GM21619 (cell line): ENCODE measurements around the gene CNTN4.

Experiments used
- ATAC-seq: cut with Tn5 transposase; IDR thresholded peaks from one replicate; pipeline ENCODE4 v1.9.1; 2021; ENCODE audit not compliant: unreplicated experiment

Gene CNTN4

GRCh38 chr3:2849092-2849491, 750.4 kb downstream of the CNTN4 start:
- no peak for ATAC-seq

- ATAC-seq = no peak
Measured at GRCh38 chr3:2850701-2851100, 752.0 kb downstream of the CNTN4 start.

GRCh38 chr3:2851361-2851760, 752.7 kb downstream of the CNTN4 start:
- ATAC-seq = no peak

- no peak for ATAC-seq
Measured at GRCh38 chr3:2851835-2852234, 753.2 kb downstream of the CNTN4 start.

GRCh38 chr3:2853651-2854050, 755.0 kb downstream of the CNTN4 start:
- no peak for ATAC-seq

- no peak for ATAC-seq
Measured at GRCh38 chr3:2856138-2857133, 757.8 kb downstream of the CNTN4 start.

GRCh38 chr3:2860626-2861025, 762.0 kb downstream of the CNTN4 start:
- ATAC-seq = no peak

- no peak for ATAC-seq
Measured at GRCh38 chr3:2861120-2861519, 762.5 kb downstream of the CNTN4 start.

GRCh38 chr3:2861920-2862319, 763.3 kb downstream of the CNTN4 start:
- ATAC-seq = no peak

- no peak for ATAC-seq
Measured at GRCh38 chr3:2862366-2862765, 763.7 kb downstream of the CNTN4 start.

- no peak for ATAC-seq
Measured at GRCh38 chr3:2863127-2863526, 764.5 kb downstream of the CNTN4 start.

- no peak for ATAC-seq
Measured at GRCh38 chr3:2869905-2870304, 771.2 kb downstream of the CNTN4 start.

GRCh38 chr3:2870724-2871333, 772.2 kb downstream of the CNTN4 start:
- no peak for ATAC-seq

GRCh38 chr3:2872884-2873283, 774.2 kb downstream of the CNTN4 start:
- no peak for ATAC-seq

- no peak for ATAC-seq
Measured at GRCh38 chr3:2873986-2874385, 775.3 kb downstream of the CNTN4 start.

GRCh38 chr3:2875699-2876098, 777.0 kb downstream of the CNTN4 start:
- no peak for ATAC-seq

- no peak for ATAC-seq
Measured at GRCh38 chr3:2876362-2876761, 777.7 kb downstream of the CNTN4 start.

- ATAC-seq = no peak
Measured at GRCh38 chr3:2879023-2879422, 780.4 kb downstream of the CNTN4 start.

- no peak for ATAC-seq
Measured at GRCh38 chr3:2879587-2879986, 780.9 kb downstream of the CNTN4 start.

GRCh38 chr3:2880218-2880756, 781.6 kb downstream of the CNTN4 start:
- ATAC-seq = no peak

- ATAC-seq = no peak
Measured at GRCh38 chr3:2883283-2883682, 784.6 kb downstream of the CNTN4 start.

- ATAC-seq = no peak
Measured at GRCh38 chr3:2888592-2888991, 789.9 kb downstream of the CNTN4 start.
